GM18499 (cell line): ENCODE results near the gene DCTD.
A peak's percentile ranks its signal among the peaks of the same experiment; 100 is the strongest.
"Not testable (repeated sequence)": the region's sequence is repeated elsewhere in the genome, so short reads cannot be mapped to it uniquely, and the experiment has no call there.

Experiments used
- ATAC-seq: cut with Tn5 transposase; IDR thresholded peaks from one replicate; pipeline ENCODE4 v1.9.1; 2021; ENCODE audit warnings: moderate number of reproducible peaks; ENCODE audit not compliant: insufficient read depth, unreplicated experiment

The DCTD gene

GRCh38 chr4:182922501-182923284 is 5.5 kb upstream of the DCTD start:
- no peak for ATAC-seq

GRCh38 chr4:182921608-182922007 is 4.4 kb upstream of the DCTD start:
- no peak for ATAC-seq

DNA sequence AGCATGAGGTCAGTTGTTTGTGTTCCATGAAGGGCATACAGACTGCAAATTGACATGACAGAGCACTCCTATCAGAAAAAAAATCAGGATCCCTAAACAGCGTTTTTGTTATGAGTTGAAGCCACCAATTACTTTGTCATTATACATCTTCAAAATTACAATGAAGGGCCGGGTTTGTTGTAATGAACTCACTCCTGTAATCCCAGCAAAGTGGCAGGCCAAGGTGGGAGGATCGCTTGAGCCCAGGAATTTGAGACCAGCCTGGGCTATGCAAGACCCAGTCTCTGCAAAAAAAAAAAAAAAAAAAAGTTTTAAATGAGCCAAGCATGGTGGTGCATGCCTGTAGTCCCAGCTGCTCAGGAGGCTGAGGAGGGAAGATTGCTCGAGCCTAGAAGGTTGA is 3.5 kb upstream of the DCTD start:
- no peak for ATAC-seq

- ATAC-seq: peak; percentile 33
Measured at GRCh38 chr4:182918791-182919302, 1.7 kb upstream of the DCTD start.

DNA sequence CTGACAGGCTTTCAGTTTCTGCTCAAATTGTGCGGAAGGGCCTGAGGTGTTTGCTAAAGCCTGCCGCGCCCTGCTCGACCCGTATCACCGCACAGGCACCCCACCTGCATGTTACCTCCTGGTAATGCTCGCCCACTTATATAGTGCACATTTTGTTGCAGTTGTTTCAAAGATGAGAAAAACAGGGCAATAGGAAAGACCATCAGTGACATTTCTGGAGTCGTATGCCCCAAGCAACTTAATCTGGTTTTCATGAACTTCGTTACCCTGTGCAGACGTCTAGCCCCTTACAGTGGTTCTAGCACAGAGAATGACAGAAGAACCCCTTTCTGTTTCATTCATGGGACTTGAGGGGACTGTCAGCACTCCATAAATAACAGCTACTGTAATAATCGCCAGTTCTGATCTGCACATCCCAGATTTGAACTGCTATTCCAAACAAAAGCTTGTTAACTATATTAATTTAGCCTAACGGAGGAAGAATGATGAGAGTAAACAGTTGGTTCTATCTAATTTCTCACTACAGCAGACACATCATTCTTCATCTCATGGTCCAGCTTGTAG is 940 bp upstream of the DCTD start:
- ATAC-seq: peak; percentile 11

- ATAC-seq: peak; percentile 4
Measured at GRCh38 chr4:182916483-182917181, 554 bp downstream of the DCTD start.

GRCh38 chr4:182914357-182914756 is 2.8 kb downstream of the DCTD start:
- no peak for ATAC-seq

GRCh38 chr4:182913621-182914020 is 3.6 kb downstream of the DCTD start:
- no peak for ATAC-seq

- no peak for ATAC-seq
Measured at GRCh38 chr4:182913036-182913435, 4.2 kb downstream of the DCTD start.

GRCh38 chr4:182908124-182908523 is 9.1 kb downstream of the DCTD start:
- ATAC-seq: no peak

- ATAC-seq: no peak
Measured at GRCh38 chr4:182907396-182907795, 9.8 kb downstream of the DCTD start.

DNA sequence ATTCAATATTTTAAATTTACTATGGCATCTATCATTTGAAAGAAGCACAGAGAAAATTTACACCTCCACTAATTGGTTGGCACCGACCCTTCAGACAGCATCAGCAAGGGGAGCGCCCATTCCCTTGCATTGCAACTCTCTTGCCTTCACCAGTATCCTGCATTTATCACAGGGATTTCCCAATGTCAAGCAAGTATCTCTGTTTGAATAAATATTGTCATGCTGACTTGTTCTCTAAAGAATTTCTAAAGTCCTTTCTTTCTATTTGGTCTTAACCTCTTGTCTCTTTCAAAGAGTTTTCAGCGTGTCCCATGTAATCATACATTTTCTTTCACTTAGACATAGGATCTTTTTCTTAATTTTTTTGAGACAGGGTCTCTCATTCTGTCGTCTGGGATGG is 10.4 kb downstream of the DCTD start:
- no peak for ATAC-seq

DNA sequence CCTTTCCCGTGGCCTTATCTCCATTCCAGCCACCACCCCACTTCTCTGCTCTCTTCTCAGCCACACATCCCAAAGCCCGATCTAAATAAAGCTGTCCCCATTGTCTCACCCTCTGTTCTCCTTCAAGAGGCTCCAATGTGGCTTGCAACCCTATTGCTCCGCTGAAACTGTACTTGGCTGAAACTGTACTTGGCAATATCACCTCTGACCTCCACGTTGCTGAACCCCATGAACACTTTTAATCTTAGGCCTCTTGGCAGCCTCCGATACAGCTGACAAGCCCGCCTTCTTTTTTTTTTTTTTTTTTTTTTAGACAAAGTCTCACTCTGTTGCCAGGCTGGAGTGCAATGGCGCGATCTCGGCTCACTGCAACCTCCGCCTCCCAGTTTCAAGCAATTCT is 12.1 kb downstream of the DCTD start:
- ATAC-seq: no peak

- no peak for ATAC-seq
Measured at GRCh38 chr4:182904211-182904761, 12.9 kb downstream of the DCTD start.

- no peak for ATAC-seq
Measured at GRCh38 chr4:182903013-182903412, 14.2 kb downstream of the DCTD start.

DNA sequence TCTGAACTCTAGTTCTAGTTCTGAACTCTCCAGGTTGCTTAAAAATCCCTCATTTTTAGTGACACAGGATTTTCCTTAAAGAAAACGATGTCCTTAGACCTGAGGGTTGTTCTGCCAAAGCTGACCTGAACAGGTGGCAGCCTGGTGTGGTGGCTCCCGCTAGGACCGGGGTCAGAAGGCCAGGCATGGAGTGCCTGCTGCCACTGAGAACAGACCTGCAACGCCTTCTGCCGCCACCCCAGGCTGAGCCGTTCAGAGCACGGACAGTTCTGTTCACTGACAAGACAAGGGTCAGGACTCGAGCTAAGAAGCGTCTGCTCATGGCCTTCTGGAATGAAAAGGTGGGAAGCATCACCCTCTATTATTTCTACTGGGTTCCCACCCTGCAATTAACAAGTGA is 15.8 kb downstream of the DCTD start:
- no peak for ATAC-seq

- not testable (repeated sequence) for ATAC-seq
Measured at GRCh38 chr4:182900021-182900420, 17.2 kb downstream of the DCTD start.

GRCh38 chr4:182898479-182898799 is 18.7 kb downstream of the DCTD start:
- no peak for ATAC-seq

DNA sequence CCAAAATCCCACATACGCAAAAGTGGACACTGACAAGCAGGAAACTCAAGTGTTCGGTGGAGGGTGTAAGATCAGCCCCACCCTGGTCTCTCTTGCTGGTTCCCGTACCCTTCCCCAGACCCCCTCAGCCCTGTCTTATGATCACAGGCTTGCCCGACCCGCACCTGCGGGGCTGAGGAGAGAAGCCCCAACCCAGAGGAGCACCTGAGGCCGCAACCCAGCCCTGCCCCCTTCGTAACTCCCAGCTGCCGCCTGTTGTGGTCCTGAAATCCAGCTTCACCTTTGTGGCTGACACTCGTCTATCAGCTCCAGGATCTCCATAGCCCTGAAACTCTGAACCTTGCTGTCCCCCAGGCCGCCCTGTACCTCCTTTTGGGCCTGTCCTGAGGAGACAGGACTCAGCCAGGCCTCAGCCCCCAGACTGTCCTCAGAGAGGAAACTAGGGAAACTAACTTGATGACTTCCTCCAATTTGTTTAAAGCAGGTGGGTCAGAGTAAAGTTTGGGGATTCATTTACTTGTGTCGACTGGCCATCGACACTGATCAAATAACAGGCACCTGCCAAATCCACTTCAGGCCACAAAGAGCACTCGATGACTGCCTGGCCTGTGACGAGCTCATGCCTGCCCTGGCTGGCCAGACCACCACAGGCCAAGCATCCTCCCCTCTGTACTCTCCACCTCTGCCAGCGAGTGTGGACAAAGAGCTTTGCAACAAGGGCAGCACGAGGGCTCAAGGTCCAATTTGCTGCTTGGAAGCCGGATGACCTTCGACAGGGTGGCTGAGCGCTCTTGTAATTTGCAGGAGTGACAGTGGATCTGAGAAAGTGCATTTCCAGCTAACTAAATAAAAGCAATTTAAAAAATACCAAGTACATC is 19.3 kb downstream of the DCTD start:
- ATAC-seq: no peak

DNA sequence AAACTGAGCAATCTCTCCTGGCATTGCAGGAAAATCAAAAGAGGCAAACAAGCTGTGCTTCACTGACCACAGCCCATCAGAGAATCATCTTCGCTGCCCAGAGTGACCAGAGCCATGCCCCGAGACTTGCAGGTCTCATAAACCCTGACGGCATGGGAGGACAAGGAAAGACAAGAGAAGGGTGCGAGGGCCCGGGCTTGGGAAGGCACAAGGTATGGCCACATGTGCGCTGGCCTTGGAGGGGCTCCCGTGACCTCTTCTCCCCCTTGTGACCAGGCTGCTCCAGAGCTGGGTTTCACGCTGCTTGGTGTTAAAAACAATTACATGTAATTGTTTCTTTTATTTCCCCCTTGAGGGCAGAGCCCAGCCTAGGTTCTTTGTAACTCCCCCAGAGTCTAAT is 20.8 kb downstream of the DCTD start:
- ATAC-seq: no peak
